ENCODE results near the gene IL15. TPM values are rescaled to one million over a fixed set of nuclear protein-coding genes. Genes with fewer than 3 reads are reported as not detected.
"Not testable (repeated sequence)": the region's sequence is repeated elsewhere in the genome, so short reads cannot be mapped to it uniquely, and the experiment has no call there.

Gene IL15
- total RNA-seq, 1 donor from 2014 or later = 3.5 TPM

- ChIA-PET POLR2A (no interaction called here), CTCF (no interaction called here)
- H3K27ac Mint-ChIP-seq = no peak overlapping the region
- ATAC-seq (ENCODE audit: low read depth) (no peak), DNase-seq (no peak)
- H3K36me3 Mint-ChIP-seq (ENCODE audit: low read depth) = peaks cover 3% of the 10 kb centered on the region
- H3K27me3 Mint-ChIP-seq = no peaks in the 10 kb centered on the region
- H3K4me1 Mint-ChIP-seq = peaks cover 9% of the 10 kb centered on the region
- TF ChIP-seq, protein P1, sequence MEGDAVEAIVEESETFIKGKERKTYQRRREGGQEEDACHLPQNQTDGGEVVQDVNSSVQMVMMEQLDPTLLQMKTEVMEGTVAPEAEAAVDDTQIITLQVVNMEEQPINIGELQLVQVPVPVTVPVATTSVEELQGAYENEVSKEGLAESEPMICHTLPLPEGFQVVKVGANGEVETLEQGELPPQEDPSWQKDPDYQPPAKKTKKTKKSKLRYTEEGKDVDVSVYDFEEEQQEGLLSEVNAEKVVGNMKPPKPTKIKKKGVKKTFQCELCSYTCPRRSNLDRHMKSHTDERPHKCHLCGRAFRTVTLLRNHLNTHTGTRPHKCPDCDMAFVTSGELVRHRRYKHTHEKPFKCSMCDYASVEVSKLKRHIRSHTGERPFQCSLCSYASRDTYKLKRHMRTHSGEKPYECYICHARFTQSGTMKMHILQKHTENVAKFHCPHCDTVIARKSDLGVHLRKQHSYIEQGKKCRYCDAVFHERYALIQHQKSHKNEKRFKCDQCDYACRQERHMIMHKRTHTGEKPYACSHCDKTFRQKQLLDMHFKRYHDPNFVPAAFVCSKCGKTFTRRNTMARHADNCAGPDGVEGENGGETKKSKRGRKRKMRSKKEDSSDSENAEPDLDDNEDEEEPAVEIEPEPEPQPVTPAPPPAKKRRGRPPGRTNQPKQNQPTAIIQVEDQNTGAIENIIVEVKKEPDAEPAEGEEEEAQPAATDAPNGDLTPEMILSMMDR (IDR thresholded peaks at IDR 0.05) = no peak
- H3K4me3 Mint-ChIP-seq = no peak overlapping the region
- H3K9me3 Mint-ChIP-seq = no peaks in the 10 kb centered on the region
- intact Hi-C loops (cut with micrococcal nuclease) = no loop called here
Observed at GRCh38 chr4:141684785-141685184, 48.4 kb downstream of the IL15 start.

GRCh38 chr4:141686146-141686775 lies 49.9 kb downstream of the IL15 start:
- TF ChIP-seq, protein P1 (IDR thresholded peaks at IDR 0.05) = no peak
- Mint-ChIP-seq H3K27ac (no peak overlapping the region), H3K9me3 (no peaks in the 10 kb centered on the region), H3K36me3 (ENCODE audit: low read depth) (peaks cover 3% of the 10 kb centered on the region), H3K4me3 (no peak overlapping the region), H3K27me3 (no peaks in the 10 kb centered on the region), H3K4me1 (no peaks in the 10 kb centered on the region)
- ChIA-PET POLR2A (no interaction called here), CTCF (no interaction called here)
- intact Hi-C loops (cut with micrococcal nuclease) = no loop called here
- DNase-seq = no peak
- no peak for ATAC-seq (ENCODE audit: low read depth)

DNA sequence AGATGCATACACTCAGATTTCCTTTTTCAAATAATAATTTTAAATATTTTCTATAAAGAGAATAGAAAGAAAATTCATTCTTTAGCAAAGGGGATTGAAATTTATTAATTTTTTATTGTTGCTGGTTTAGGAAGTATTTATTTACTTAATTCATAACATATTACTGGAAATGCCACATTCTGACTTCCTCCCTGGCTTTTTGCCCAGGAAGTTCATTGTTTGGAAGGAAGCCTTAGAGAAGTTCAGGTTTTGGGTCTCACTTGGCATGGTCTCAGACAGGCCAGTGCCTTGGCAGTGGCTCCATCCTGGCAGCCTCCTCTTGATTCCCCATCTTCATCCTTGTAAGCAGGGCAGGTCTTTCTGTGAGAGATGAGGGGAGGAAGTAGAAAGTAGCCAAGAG lies 50.5 kb downstream of the IL15 start:
- intact Hi-C loops (cut with micrococcal nuclease) = no loop called here
- DNase-seq (no peak), ATAC-seq (ENCODE audit: low read depth) (no peak)
- ChIA-PET POLR2A (no interaction called here), CTCF (no interaction called here)
- Mint-ChIP-seq H3K36me3 (ENCODE audit: low read depth) (peaks cover 3% of the 10 kb centered on the region), H3K27me3 (no peaks in the 10 kb centered on the region), H3K27ac (no peak overlapping the region), H3K9me3 (no peaks in the 10 kb centered on the region), H3K4me1 (no peaks in the 10 kb centered on the region), H3K4me3 (no peak overlapping the region)
- TF ChIP-seq, protein P1 (IDR thresholded peaks at IDR 0.05) = no peak

DNA sequence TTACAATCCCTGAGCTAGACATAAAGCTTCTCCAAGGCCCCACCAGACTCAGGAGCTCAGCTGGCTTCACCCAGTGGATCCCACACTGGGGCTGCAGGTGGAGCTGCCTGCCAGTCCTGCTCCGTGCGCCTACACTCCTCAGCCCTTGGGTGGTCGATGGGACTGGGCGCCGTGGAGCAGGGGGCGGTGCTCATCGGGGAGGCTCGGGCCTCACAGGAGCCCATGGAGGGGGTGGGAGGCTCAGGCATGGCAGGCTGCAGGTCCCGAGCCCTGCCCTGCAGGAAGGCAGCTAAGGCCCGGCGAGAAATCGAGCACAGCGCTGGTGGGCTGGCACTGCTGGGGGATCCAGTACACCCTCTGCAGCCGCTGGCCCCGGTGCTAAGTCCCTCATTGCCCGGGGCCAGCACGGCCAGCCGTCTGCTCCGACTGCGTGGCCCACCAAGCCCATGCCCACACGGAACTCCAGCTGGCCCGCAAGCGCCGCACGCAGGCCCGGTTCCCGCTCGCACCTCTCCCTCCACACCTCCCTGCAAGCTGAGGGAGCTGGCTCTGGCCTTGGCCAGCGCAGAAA lies 53.4 kb downstream of the IL15 start:
- CTCF ChIA-PET; H3K27me3 Mint-ChIP-seq; POLR2A ChIA-PET; ATAC-seq (ENCODE audit: low read depth); H3K9me3 Mint-ChIP-seq; DNase-seq; intact Hi-C loops (cut with micrococcal nuclease); H3K4me1 Mint-ChIP-seq; H3K27ac Mint-ChIP-seq; H3K4me3 Mint-ChIP-seq; H3K36me3 Mint-ChIP-seq (ENCODE audit: low read depth): not testable (repeated sequence)

GRCh38 chr4:141691247-141691646 lies 54.9 kb downstream of the IL15 start:
- H3K4me3 Mint-ChIP-seq; H3K27ac Mint-ChIP-seq; ATAC-seq (ENCODE audit: low read depth); H3K4me1 Mint-ChIP-seq; CTCF ChIA-PET; intact Hi-C loops (cut with micrococcal nuclease); H3K36me3 Mint-ChIP-seq (ENCODE audit: low read depth); POLR2A ChIA-PET; DNase-seq; H3K27me3 Mint-ChIP-seq; H3K9me3 Mint-ChIP-seq: not testable (repeated sequence)

- DNase-seq (no peak), ATAC-seq (ENCODE audit: low read depth) (no peak)
- H3K9me3 Mint-ChIP-seq = peaks cover 2% of the 10 kb centered on the region
- H3K4me3 Mint-ChIP-seq = no peak overlapping the region
- no peak overlapping the region for H3K27ac Mint-ChIP-seq
- ChIA-PET POLR2A (no interaction called here), CTCF (no interaction called here)
- H3K27me3 Mint-ChIP-seq = no peaks in the 10 kb centered on the region
- TF ChIP-seq, protein P1 (IDR thresholded peaks at IDR 0.05) = no peak
- intact Hi-C loops (cut with micrococcal nuclease) = no loop called here
- H3K4me1 Mint-ChIP-seq = no peaks in the 10 kb centered on the region
- peaks cover 3% of the 10 kb centered on the region for H3K36me3 Mint-ChIP-seq (ENCODE audit: low read depth)
Observed at GRCh38 chr4:141692081-141692480, 55.7 kb downstream of the IL15 start.

All from activated B cell treated with CpG ODN at 0.5 μM for 24 hours (primary cell).